NCI-H2196 treated with DMSO at 0.1 percent for 48 hours (cell line): Measurements from ENCODE around the gene SLC25A28.

Source experiments
- DNase-seq: peaks from one replicate; lab custom pipeline; 2025; ENCODE audit not compliant: unreplicated experiment; lab: John Stamatoyannopoulos, UW

The SLC25A28 gene

DNA sequence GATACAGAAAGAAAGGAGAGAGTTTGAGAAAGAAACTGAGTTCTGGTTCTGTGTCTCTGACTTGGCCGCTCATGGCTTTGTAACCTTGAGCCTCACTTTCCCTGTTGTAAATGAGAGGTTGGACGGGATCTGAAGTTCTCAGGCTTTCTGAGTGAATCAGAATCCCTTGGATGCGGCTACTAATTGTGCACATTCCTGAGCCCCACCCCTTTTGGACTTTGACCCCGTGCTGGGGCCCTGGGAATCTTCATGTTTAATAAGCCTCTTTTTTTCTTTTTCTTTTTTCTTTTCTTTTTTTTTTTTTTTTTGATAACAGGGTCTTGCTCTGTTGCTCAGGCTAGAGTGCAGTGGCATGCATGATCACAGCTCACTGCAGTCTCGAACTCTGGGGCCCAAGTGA is 26.9 kb downstream of the SLC25A28 start:
- DNase-seq = no peak

DNA sequence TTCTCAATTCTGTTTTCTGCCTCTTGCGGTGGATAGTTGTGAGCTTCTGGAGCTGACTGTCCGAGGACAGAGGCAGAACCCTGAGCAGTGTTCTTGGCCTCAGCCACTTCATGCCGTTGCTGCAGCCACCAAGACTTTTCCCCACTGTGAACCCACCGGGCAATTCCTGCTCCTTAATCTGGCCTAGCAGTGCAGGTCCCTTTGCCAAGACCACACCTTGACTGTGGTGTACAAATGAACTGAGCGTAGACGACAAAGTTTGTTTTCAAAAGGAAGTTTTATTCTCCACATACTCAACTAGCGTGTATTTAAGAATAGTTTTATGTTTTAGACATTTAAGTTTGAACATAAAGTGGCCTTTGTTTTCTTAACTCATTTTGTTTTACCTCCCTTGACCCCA is 29.4 kb downstream of the SLC25A28 start:
- DNase-seq = no peak

DNA sequence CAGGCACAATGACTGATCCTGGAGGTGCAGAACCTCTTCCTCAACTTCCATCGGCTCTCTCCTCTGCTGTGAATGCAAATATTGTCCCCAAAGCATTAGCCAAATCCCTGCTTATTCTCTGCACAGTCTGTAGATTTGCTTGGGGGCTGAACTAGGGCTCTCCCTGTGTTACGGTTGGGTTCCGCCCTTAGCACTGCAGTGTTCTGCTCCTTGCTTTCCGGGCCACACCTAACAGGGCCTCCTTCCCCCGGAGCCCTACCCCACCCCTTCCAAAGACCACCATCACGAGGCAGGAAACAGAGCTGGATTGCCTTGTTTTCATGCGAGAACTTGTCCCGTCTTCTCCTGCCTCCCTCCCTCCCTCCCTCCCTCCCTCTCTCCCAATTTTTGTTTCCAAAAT is 36.6 kb downstream of the SLC25A28 start:
- no peak for DNase-seq

DNA sequence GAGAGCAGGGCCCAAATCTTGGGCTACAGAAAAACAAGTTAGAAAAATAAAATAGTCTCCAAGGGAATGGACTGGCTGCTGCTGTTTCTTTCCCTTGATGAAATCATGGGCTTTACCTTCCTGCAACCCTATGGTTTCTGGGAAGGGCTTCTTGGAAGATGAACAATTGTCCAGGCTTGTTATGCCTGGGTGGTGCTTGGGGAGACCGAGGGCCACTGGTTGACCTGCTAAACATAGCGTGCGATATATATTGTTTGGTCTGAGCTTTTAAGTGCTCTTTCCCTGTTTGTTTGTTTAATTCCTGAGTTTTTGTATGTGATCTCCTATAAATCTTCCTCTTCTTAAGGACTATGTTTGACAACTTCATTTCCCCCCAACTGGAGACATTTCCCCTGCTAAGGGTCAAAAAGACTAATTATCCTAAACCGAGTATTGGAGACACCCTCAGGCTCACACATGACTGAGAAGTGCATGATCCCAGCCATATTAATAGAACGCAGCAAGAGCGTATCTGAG is 37.9 kb downstream of the SLC25A28 start:
- DNase-seq = no peak

DNA sequence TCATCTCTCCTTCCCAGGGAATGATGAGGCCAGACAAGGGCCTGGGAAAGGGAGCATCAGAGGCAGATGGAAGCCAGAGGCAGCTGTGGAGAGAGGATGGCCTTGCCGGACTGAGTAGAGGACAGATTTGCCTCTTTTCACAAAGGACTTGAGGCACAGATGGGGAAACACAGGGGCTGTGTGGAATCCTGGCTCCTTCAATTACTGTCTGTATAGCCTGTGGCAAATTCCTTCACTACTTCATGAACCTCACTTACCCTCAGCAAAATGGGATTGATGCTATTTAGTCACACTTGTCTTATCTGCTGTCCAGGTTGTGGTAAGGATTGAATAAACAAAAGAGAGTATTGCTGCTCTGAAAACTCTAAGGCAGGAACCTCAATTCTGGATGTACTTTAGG is 40.3 kb downstream of the SLC25A28 start:
- no peak for DNase-seq

DNA sequence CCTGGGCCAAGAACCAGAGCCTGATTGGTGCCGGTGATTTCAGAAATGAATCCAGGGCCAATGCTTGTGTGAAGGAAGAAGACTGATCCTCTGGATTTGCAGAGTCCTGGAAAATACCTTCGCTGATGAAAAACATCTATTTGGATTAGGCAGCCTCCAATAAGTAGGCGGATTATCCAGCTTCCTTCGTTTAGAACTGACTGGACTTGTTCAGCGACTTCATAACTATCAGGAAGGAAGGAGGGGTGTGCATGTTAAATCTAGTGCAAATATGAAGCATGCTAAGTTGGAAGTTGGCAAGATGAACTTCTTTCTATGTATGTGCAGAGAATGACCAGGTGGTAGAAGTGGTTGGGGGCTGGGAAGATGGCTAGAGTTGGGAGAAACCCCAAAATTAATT is 46.4 kb downstream of the SLC25A28 start:
- no peak for DNase-seq

DNA sequence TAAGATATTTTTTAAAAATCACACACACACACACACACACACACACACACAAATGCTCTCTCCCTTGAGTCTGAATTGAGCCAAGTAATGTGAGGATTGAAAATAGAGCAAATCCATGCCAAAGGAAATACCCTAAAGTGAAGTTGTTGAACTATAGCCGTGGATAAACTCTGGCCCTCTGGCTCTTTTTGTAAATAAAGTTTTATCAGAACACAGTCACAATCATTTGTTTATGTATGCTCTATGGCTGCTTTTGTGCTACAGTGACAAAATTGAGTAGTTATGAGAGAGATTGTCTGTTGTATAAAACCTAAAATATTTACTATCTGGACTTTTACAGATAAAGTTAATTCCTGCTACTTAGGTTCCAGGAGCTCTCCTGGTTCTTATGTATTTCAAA is 48.4 kb downstream of the SLC25A28 start:
- DNase-seq = no peak

DNA sequence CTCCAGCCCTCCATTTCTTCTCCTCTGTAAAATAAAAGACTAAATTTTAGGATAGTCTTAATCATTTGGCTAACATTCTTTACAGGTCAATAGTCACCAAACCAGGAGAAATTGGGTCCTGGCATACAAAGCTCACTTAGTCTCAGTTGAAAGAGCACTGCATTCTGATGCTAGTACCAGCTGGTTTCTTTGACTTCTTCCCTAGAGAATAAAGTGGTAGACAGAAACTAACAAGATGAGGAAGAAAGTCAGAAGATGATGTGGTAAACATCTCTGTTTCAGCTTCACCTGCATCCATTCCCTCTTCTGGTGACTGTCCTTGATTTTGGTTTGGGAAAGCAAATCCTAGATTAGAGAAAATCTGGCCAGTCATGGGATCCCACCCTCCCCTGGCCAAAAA is 50.3 kb downstream of the SLC25A28 start:
- no peak for DNase-seq

DNA sequence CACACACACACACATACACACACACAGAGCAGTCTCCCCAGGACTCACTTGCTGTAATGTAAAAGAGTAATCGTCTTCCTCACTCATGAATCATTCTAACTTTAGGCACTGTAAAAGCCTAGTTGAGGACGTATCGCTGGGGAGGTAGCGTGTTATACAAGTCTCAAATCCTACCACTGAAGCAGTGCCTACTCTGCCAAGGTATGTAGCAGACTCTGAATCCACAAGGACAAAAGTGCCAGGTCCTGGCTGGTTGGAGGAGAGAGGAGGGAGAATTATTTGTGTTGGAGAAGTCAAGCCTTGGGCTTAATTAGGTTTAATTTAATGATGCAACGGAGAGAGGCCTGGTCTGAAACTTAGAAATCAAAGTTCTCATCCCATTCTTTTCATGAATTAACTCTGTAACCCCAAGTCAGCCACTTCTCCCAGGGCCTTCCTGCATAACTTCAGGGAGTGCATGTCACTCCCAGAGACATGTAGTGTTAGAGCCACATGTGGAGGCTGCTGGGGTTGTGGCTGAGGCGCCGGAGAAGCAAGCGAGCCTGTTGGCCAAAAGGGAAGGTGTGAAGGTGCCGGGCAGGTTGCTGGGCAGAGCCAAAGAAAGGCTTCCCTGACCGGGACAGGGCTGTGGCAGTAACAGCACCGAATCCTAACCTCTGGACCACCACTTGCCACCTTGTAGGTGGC is 50.8 kb downstream of the SLC25A28 start:
- no peak for DNase-seq

DNA sequence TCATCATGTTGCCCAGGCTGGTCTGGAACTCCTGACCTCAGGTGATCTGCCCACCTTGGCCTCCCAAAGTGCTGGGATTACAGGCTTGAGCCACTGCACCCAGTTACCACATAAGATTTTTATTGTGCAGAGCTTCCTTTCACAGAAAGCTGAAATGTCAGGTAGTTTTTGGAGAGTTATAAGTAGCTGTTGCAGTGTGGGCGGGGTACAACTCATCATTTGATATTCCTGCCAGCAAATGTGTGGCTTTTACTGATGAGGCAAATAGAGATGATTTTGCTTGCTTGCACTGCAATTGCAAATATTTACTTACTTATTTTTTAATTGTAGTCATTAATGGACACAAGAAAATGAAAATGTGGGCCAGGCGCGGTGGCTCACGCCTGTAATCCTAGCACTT is 55.1 kb downstream of the SLC25A28 start:
- DNase-seq = no peak

DNA sequence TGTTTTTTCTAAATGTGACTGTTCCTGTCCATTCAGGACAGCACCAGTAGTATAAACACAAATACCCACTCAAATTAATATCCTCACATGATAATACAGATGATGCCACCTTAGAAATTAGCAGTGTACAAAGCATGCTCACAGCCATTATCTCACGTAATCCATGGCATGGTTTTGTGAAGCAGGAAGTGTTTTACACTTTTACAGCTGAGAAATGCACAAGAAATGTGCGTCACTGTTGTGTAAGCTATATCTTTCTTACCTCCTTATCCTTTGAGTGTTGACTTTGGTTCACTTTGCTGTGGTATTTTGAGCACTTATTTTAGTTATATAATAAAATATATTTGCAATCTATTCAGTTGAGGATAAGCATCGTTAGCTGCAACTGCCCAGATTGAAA is 55.9 kb downstream of the SLC25A28 start:
- no peak for DNase-seq

DNA sequence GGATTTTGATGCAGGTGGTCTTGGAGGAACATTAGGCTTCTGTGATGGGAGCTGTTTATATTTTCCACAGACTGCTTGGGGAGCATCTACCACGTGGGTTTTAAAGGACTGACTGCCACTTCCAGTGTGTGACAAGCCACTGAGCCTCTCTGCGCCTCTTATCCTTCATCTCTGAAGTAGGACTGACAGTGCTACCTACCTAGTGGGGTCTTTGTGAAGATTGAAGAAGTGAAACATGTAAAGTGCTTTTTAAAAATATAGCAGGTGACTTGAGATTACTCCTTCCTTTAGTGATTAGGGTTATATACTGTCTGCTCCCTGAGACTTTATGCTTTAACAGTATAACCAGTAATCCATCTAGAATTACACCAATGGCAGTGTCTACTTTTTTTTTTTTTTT is 57.6 kb downstream of the SLC25A28 start:
- no peak for DNase-seq
